ENCODE measurements around the gene PYDC2. TPM values are rescaled to one million over a fixed set of nuclear protein-coding genes. Genes with fewer than 3 reads are reported as not detected.

Gene PYDC2
- total RNA-seq = not detected in 2 replicates

DNA sequence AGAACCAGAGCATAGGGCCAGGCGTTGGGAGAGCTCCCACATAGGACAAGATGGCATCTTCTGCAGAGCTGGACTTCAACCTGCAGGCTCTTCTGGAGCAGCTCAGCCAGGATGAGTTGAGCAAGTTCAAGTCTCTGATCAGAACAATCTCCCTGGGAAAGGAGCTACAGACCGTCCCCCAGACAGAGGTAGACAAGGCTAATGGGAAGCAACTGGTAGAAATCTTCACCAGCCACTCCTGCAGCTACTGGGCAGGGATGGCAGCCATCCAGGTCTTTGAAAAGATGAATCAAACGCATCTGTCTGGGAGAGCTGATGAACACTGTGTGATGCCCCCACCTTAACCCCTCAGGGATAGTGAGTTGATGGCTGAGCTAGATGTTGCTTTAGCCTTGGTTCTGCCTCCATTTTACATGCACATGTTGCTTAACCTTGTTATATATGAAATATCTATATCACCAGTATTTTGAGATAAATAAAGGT is at the start of gene PYDC2:
PYDC2 (plus strand) TSS at position 51 of the 483 bp plus-strand sequence; CDS start at position 51, 0 bp downstream.

Other genes starting within 250 kb of the PYDC2 start
- gene CCDC50, start 131.8 kb upstream of the PYDC2 start, total RNA-seq = 96.2 and 195 TPM in 2 replicates
- gene UTS2B, start 130.6 kb upstream of the PYDC2 start, total RNA-seq = 0.32 and 1.1 TPM in 2 replicates